Panc1 (cell line): ENCODE measurements around the gene LTO1. TPM values are rescaled to one million over a fixed set of nuclear protein-coding genes. Genes with fewer than 3 reads are reported as not detected.

Experiments
- ATAC-seq: fragments of 200-7000 bp; cut with Tn5 transposase; 2 replicates; pipeline ENCODE4 v1.9.1; 2020; ENCODE audit warnings: mild to moderate bottlenecking, moderate library complexity
- BruUV-seq: library from RNA; stranded (reverse); fragments of 400-500 nt; replicated peaks from 2 replicates; lab custom pipeline; 2021; lab: Mats Ljungman, UMichigan
- CTCF ChIA-PET: fragments of 300-600 bp; sonication (Branson Sonifier 250); formaldehyde crosslinking; loops from one replicate; lab custom pipeline; 2022; ENCODE audit warnings: antibody characterized with exemption; lab: Charles Lee
- POLR2A ChIA-PET: fragments of 300-600 bp; sonication (Branson Sonifier 250); formaldehyde crosslinking; loops from one replicate; lab custom pipeline; 2022; ENCODE audit warnings: antibody characterized with exemption; lab: Charles Lee
- DNase-seq: peaks from one replicate; pipeline ENCODE4 v3.0.0-alpha.2; 2010; ENCODE audit warnings: low read depth, low spot score
- H3K27ac ChIP-seq: 2 replicates; pipeline ENCODE4 v1.5.1; 2011; ENCODE audit warnings: mild to moderate bottlenecking, low read length, inconsistent platforms
- H3K27me3 ChIP-seq: fragments of 200-500 bp; sonication (Bioruptor generic); 2 replicates; pipeline ENCODE4 v1.6.0; 2014; ENCODE audit warnings: low read length, inconsistent platforms; ENCODE audit not compliant: control insufficient read depth, insufficient read depth
- H3K36me3 ChIP-seq: fragments of 200-500 bp; sonication (Bioruptor generic); 2 replicates; pipeline ENCODE4 v1.5.1; 2014; ENCODE audit warnings: inconsistent platforms, mild to moderate bottlenecking, low read length, moderate library complexity; ENCODE audit not compliant: control insufficient read depth, insufficient read depth
- H3K4me1 ChIP-seq: 2 replicates; pipeline ENCODE4 v1.5.1; 2011; ENCODE audit warnings: inconsistent platforms, mild to moderate bottlenecking, low read length, moderate library complexity; ENCODE audit not compliant: control insufficient read depth, insufficient read depth
- H3K4me3 ChIP-seq, 2 experiments: 2 replicates each; pipeline ENCODE4 v1.5.1; 2011 to 2012; ENCODE audit warnings: low read depth in 2 of 2, low read length in 2 of 2, mild to moderate bottlenecking in 2 of 2, inconsistent platforms in 1 of 2, moderate library complexity in 1 of 2
- H3K9me3 ChIP-seq: fragments of 200-500 bp; sonication (Bioruptor generic); 2 replicates; pipeline ENCODE4 v1.5.1; 2014; ENCODE audit warnings: low read depth, mild to moderate bottlenecking, inconsistent platforms, low read length, moderate library complexity; ENCODE audit not compliant: control insufficient read depth, insufficient read depth
- CTCF ChIP-seq: fragments of 450-650 bp; IDR thresholded peaks from 2 replicates; pipeline ENCODE4 v1.5.1; 2017; ENCODE audit warnings: mild to moderate bottlenecking
- POLR2AphosphoS5 ChIP-seq: IDR thresholded peaks from 2 replicates; pipeline ENCODE4 v1.6.1; 2012; ENCODE audit warnings: mild to moderate bottlenecking, low read depth, low read length, moderate library complexity
- SIN3A ChIP-seq: IDR thresholded peaks from 2 replicates; pipeline ENCODE4 v1.6.1; 2012; ENCODE audit warnings: low read depth, mild to moderate bottlenecking, low read length, moderate library complexity, borderline replicate concordance; ENCODE audit not compliant: insufficient read depth
- TCF7L2 ChIP-seq: IDR thresholded peaks from 2 replicates; pipeline ENCODE4 v1.6.1; 2011; ENCODE audit warnings: mild to moderate bottlenecking, low read depth, low read length, inconsistent platforms
- in situ Hi-C: cut with HindIII; loops from 2 replicates; pipeline ENCODE4 v1.10.0; 2016; ENCODE audit warnings: low sequenced_read_pairs, low pct_unique_long_range_greater_than_20kb
- intact Hi-C: fragments of 100-400 bp; cut with micrococcal nuclease; formaldehyde crosslinking; loops from one replicate; pipeline ENCODE4 v1.10.0; 2022; ENCODE audit not compliant: unreplicated experiment
- total RNA-seq: library from RNA; stranded (reverse); gene quantifications from one replicate; pipeline ENCODE4 v1.2.1, GENCODE V29; 2021; ENCODE audit not compliant: unreplicated experiment
- TF ChIP-seq, protein P1 (sequence below), 2 experiments: IDR thresholded peaks; 2 replicates each; pipeline ENCODE4 v1.6.1; 2011 to 2012; ENCODE audit warnings: low read depth in 2 of 2, control low read depth in 1 of 2, low read length in 1 of 2, mild to moderate bottlenecking in 1 of 2, moderate library complexity in 1 of 2; ENCODE audit not compliant: insufficient read depth in 1 of 2

The LTO1 gene
- total RNA-seq, 1 experiment from 2014 or later = 28.7 TPM

GRCh38 chr11:69641681-69642548, 33.2 kb downstream of the LTO1 start:
- ChIA-PET CTCF (interaction anchor here (0.8 kb wide), 1 partner anchor 1081 kb away, joined by 7 read pairs; no protein-coding TSS in a partner anchor), POLR2A (no interaction called here)
- H3K4me3 ChIP-seq = peak overlapping the region; percentile 80 to 93
- in situ Hi-C loops = no loop called here
- DNase-seq = no peak
- H3K27ac ChIP-seq = peak overlapping the region; percentile 89
- H3K4me1 ChIP-seq = peaks cover 39% of the 10 kb centered on the region
- no peaks in the 10 kb centered on the region for H3K27me3 ChIP-seq
- ATAC-seq = no peak
- BruUV-seq = no TSS peak
- H3K36me3 ChIP-seq = peaks cover 10% of the 10 kb centered on the region; the same call in 1 of the 2 replicates
- TF ChIP-seq, protein P1, sequence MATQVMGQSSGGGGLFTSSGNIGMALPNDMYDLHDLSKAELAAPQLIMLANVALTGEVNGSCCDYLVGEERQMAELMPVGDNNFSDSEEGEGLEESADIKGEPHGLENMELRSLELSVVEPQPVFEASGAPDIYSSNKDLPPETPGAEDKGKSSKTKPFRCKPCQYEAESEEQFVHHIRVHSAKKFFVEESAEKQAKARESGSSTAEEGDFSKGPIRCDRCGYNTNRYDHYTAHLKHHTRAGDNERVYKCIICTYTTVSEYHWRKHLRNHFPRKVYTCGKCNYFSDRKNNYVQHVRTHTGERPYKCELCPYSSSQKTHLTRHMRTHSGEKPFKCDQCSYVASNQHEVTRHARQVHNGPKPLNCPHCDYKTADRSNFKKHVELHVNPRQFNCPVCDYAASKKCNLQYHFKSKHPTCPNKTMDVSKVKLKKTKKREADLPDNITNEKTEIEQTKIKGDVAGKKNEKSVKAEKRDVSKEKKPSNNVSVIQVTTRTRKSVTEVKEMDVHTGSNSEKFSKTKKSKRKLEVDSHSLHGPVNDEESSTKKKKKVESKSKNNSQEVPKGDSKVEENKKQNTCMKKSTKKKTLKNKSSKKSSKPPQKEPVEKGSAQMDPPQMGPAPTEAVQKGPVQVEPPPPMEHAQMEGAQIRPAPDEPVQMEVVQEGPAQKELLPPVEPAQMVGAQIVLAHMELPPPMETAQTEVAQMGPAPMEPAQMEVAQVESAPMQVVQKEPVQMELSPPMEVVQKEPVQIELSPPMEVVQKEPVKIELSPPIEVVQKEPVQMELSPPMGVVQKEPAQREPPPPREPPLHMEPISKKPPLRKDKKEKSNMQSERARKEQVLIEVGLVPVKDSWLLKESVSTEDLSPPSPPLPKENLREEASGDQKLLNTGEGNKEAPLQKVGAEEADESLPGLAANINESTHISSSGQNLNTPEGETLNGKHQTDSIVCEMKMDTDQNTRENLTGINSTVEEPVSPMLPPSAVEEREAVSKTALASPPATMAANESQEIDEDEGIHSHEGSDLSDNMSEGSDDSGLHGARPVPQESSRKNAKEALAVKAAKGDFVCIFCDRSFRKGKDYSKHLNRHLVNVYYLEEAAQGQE (IDR thresholded peaks at IDR 0.05; ENCODE audit: insufficient read depth in 1 of 2, low read depth in 2 of 2, low read length in 1 of 2) = no peak
- TF ChIP-seq SIN3A (no peak), POLR2AphosphoS5 (no peak; the same call in 1 of the 2 replicates), CTCF (no peak), TCF7L2 (no peak)
- intact Hi-C loops = loop anchor here (2.0 to 5.0 kb wide), 4 partner anchors 265 to 539 kb away; no protein-coding TSS in a partner anchor
- H3K9me3 ChIP-seq = no peaks in the 10 kb centered on the region

DNA sequence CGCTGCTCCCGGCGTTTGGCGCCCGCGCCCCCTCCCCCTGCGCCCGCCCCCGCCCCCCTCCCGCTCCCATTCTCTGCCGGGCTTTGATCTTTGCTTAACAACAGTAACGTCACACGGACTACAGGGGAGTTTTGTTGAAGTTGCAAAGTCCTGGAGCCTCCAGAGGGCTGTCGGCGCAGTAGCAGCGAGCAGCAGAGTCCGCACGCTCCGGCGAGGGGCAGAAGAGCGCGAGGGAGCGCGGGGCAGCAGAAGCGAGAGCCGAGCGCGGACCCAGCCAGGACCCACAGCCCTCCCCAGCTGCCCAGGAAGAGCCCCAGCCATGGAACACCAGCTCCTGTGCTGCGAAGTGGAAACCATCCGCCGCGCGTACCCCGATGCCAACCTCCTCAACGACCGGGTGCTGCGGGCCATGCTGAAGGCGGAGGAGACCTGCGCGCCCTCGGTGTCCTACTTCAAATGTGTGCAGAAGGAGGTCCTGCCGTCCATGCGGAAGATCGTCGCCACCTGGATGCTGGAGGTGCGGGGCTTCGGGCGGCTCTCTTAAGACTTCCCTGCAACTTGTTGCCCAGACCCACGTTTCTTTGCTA, 34.1 kb downstream of the LTO1 start, which contains the start of gene CCND1:
TSS of gene CCND1 (plus strand) at position 162 of the 587 bp plus-strand sequence. CDS start at position 320, 158 bp downstream.
- TF ChIP-seq POLR2AphosphoS5 = peak; percentile 99
- no peak; the same call in 1 of the 2 replicates for TF ChIP-seq CTCF
- TF ChIP-seq, protein P1 (IDR thresholded peaks at IDR 0.05; ENCODE audit: insufficient read depth in 1 of 2, low read depth in 2 of 2, low read length in 1 of 2) = 0 out of 4 replicates have a peak, but pooled peaks of 1 of the 2 experiments have one; percentile 67
- peak; percentile 92 for TF ChIP-seq SIN3A
- peak; percentile 98 for TF ChIP-seq TCF7L2
- intact Hi-C loops = loop anchor here (2.0 to 5.0 kb wide), 3 partner anchors 264 to 514 kb away; no protein-coding TSS in a partner anchor
- BruUV-seq = TSS peak; percentile 92
- in situ Hi-C loops = no loop called here
- H3K9me3 ChIP-seq = no peaks in the 10 kb centered on the region
- H3K4me1 ChIP-seq = peaks cover 47% of the 10 kb centered on the region
- no peaks in the 10 kb centered on the region for H3K27me3 ChIP-seq
- peak within 1 kb of the TSS; percentile 98 for H3K27ac ChIP-seq
- DNase-seq (no peak), ATAC-seq (peak; percentile 69)
- peak within 1 kb of the TSS; percentile 80 to 93 for H3K4me3 ChIP-seq
- ChIA-PET CTCF (no interaction called here), POLR2A (interaction anchor here (0.6 kb wide), 1 partner anchor 281 kb away, joined by 6 read pairs; no protein-coding TSS in a partner anchor)
- peaks cover 10% of the 10 kb centered on the region; the same call in 1 of the 2 replicates for H3K36me3 ChIP-seq
